ENCODE results near the gene PUM2. TPM values are rescaled to one million over a fixed set of nuclear protein-coding genes. Genes with fewer than 3 reads are reported as not detected.

PUM2 gene
- total and polyA plus RNA-seq, 2 of the 13 experiments (the other 11 are each of a cell fraction or from before 2014, with no cell fraction given), result 69.6 to 69.8 TPM

- Histone ChIP-seq H3K9me3 (ENCODE audit: low read length) (no peaks in the 10 kb centered on the region), H3K79me2 (ENCODE audit: insufficient read depth, low read length) (no peaks in the 10 kb centered on the region), H3K4me1 (ENCODE audit: insufficient read depth, low read length) (peaks cover 31% of the 10 kb centered on the region), H4K20me1 (ENCODE audit: insufficient read depth, low read length) (no peaks in the 10 kb centered on the region), H3K36me3 (replicated peaks in 1 of 2; ENCODE audit: control insufficient read depth in 1 of 2, insufficient read depth in 2 of 2, low read length in 2 of 2) (no peaks in the 10 kb centered on the region), H3K4me2 (ENCODE audit: low read depth, low read length) (no peak overlapping the region), H3K27ac (ENCODE audit: extremely low read length, insufficient read depth, low read length) (no peak overlapping the region), H3K27me3 (ENCODE audit: control insufficient read depth in 1 of 2, insufficient read depth in 2 of 2, low read length in 2 of 2) (no peaks in the 10 kb centered on the region; a peak in 2 of 5 replicates), H2AFZ (ENCODE audit: low read length) (no peak overlapping the region), H3K9ac (ENCODE audit: insufficient read depth, low read depth, low read length) (no peak overlapping the region), H3K4me3 (replicated peaks in 1 of 3; ENCODE audit: insufficient read depth in 1 of 3, low read depth in 2 of 3, low read length in 3 of 3) (no peak overlapping the region)
- in situ Hi-C loops (cut with HindIII; ENCODE audit: extremely low pct_ligation_motif_present, low pct_unique_long_range_greater_than_20kb) (loop anchor here (5.0 kb wide), 1 partner anchor 92 kb away; no protein-coding TSS in a partner anchor), intact Hi-C loops (cut with micrococcal nuclease; ENCODE audit: unreplicated experiment) (loop anchor here (5.0 kb wide), 1 partner anchor 272 kb away; no protein-coding TSS in a partner anchor)
- ATAC-seq (no peak), FAIRE-seq (no peak), DNase-seq (ENCODE audit: low spot score) (no peak)
- CTCF ChIA-PET (ENCODE audit: low intra/inter-chr PET ratio, low total read pairs), result no interaction called here
- no TSS peak for BruUV-seq (replicated peaks)
- POLR2A ChIA-PET, result no interaction called here
- 24% methylated on average over 8 of the region's 8 CpGs for WGBS (ENCODE audit: low lambda C conversion rate)
- TF ChIP-seq NONO (IDR thresholded peaks at IDR 0.05) (peak; percentile 73; the same call in 1 of the 2 replicates), NONO (CRISPR knock-in tag; conservative IDR thresholded peaks at IDR 0.05) (no peak), ZNF703 (CRISPR knock-in tag; IDR thresholded peaks at IDR 0.05; ENCODE audit: borderline replicate concordance) (no peak), SP1 (IDR thresholded peaks at IDR 0.05) (no peak), SP1 (CRISPR knock-in tag; IDR thresholded peaks at IDR 0.05) (no peak), PHB2 (IDR thresholded peaks at IDR 0.05; ENCODE audit: partially characterized antibody) (peak; percentile 70), REST (IDR thresholded peaks at IDR 0.05; ENCODE audit: borderline replicate concordance in 1 of 2, low read depth in 1 of 2, low read length in 2 of 2) (no peak), SAFB2 (CRISPR knock-in tag; IDR thresholded peaks at IDR 0.05; ENCODE audit: borderline replicate concordance, low read depth) (no peak), SRF (IDR thresholded peaks at IDR 0.05; ENCODE audit: low read depth, low read length) (no peak), NCOA5 (CRISPR knock-in tag; IDR thresholded peaks at IDR 0.05) (no peak), ZNF512 (CRISPR knock-in tag; IDR thresholded peaks at IDR 0.05) (peak; percentile 97), IKZF5 (CRISPR knock-in tag; IDR thresholded peaks at IDR 0.05) (no peak), IKZF1 (IDR thresholded peaks at IDR 0.05) (no peak)
- TF ChIP-seq, protein P1, sequence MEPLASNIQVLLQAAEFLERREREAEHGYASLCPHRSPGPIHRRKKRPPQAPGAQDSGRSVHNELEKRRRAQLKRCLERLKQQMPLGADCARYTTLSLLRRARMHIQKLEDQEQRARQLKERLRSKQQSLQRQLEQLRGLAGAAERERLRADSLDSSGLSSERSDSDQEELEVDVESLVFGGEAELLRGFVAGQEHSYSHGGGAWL (CRISPR knock-in tag; IDR thresholded peaks at IDR 0.05), result no peak
- TF ChIP-seq, protein P2, sequence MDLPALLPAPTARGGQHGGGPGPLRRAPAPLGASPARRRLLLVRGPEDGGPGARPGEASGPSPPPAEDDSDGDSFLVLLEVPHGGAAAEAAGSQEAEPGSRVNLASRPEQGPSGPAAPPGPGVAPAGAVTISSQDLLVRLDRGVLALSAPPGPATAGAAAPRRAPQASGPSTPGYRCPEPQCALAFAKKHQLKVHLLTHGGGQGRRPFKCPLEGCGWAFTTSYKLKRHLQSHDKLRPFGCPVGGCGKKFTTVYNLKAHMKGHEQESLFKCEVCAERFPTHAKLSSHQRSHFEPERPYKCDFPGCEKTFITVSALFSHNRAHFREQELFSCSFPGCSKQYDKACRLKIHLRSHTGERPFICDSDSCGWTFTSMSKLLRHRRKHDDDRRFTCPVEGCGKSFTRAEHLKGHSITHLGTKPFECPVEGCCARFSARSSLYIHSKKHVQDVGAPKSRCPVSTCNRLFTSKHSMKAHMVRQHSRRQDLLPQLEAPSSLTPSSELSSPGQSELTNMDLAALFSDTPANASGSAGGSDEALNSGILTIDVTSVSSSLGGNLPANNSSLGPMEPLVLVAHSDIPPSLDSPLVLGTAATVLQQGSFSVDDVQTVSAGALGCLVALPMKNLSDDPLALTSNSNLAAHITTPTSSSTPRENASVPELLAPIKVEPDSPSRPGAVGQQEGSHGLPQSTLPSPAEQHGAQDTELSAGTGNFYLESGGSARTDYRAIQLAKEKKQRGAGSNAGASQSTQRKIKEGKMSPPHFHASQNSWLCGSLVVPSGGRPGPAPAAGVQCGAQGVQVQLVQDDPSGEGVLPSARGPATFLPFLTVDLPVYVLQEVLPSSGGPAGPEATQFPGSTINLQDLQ (CRISPR knock-in tag; IDR thresholded peaks at IDR 0.05), result no peak
These were observed 121.1 kb downstream of the PUM2 start for GRCh38 chr2:20229322-20230113.
